ENCODE data around the gene PLEKHG3.

Gene PLEKHG3

GRCh38 chr14:64695071-64695470, 9.2 kb upstream of the PLEKHG3 start:
- TF ChIP-seq CTCF (IDR thresholded peaks at IDR 0.05; ENCODE audit: insufficient read depth, low read length, missing control alignments): no peak
- no peak for DNase-seq (ENCODE audit: low read depth, low spot score)
- H3K4me3 ChIP-seq (ENCODE audit: low read depth, low read length): no peak overlapping the region
- ChIA-PET POLR2A (interaction anchor here (1.0 kb wide), 1 partner anchor 11 kb away, joined by 3 read pairs; no protein-coding TSS in a partner anchor), CTCF (interaction anchor here (1.3 kb wide), 1 partner anchor 31 kb away, joined by 3 read pairs; no protein-coding TSS in a partner anchor)

- CTCF ChIA-PET: interaction anchor here (1.7 to 1.8 kb wide), 2 partner anchors 8 to 195 kb away, joined by 7 read pairs; no protein-coding TSS in a partner anchor
- H3K4me3 ChIP-seq (ENCODE audit: low read depth, low read length): no peak overlapping the region
- no peak for DNase-seq (ENCODE audit: low read depth, low spot score)
- TF ChIP-seq CTCF (IDR thresholded peaks at IDR 0.05; ENCODE audit: insufficient read depth, low read length, missing control alignments): no peak
- POLR2A ChIA-PET: no interaction called here
Observed at GRCh38 chr14:64696355-64696857, 7.8 kb upstream of the PLEKHG3 start.

GRCh38 chr14:64698903-64699302, 5.3 kb upstream of the PLEKHG3 start:
- no peak for TF ChIP-seq CTCF (IDR thresholded peaks at IDR 0.05; ENCODE audit: insufficient read depth, low read length, missing control alignments)
- CTCF ChIA-PET: interaction anchor here (1.3 to 2.1 kb wide), 6 partner anchors 10 to 212 kb away, joined by 3 to 7 read pairs (median 5); no protein-coding TSS in a partner anchor
- DNase-seq (ENCODE audit: low read depth, low spot score): no peak
- no peak overlapping the region for H3K4me3 ChIP-seq (ENCODE audit: low read depth, low read length)
- POLR2A ChIA-PET: interaction anchor here (1.0 kb wide), 1 partner anchor 66 kb away, joined by 4 read pairs; no protein-coding TSS in a partner anchor

GRCh38 chr14:64700290-64700689, 3.9 kb upstream of the PLEKHG3 start:
- CTCF ChIA-PET: interaction anchor here (1.1 to 2.1 kb wide), 3 partner anchors 8 to 64 kb away, joined by 3 to 7 read pairs (median 6); no protein-coding TSS in a partner anchor
- no peak for TF ChIP-seq CTCF (IDR thresholded peaks at IDR 0.05; ENCODE audit: insufficient read depth, low read length, missing control alignments)
- no peak for DNase-seq (ENCODE audit: low read depth, low spot score)
- H3K4me3 ChIP-seq (ENCODE audit: low read depth, low read length): no peak overlapping the region
- POLR2A ChIA-PET: no interaction called here

- DNase-seq (ENCODE audit: low read depth, low spot score): no peak
- no peak overlapping the region for H3K4me3 ChIP-seq (ENCODE audit: low read depth, low read length)
- no peak for TF ChIP-seq CTCF (IDR thresholded peaks at IDR 0.05; ENCODE audit: insufficient read depth, low read length, missing control alignments)
- POLR2A ChIA-PET: no interaction called here
- CTCF ChIA-PET: interaction anchor here (0.9 to 2.1 kb wide), 3 partner anchors 28 to 64 kb away, joined by 3 to 6 read pairs (median 3); no protein-coding TSS in a partner anchor
Observed at GRCh38 chr14:64700894-64701293, 3.3 kb upstream of the PLEKHG3 start.

GRCh38 chr14:64701660-64702059, 2.6 kb upstream of the PLEKHG3 start:
- no peak for TF ChIP-seq CTCF (IDR thresholded peaks at IDR 0.05; ENCODE audit: insufficient read depth, low read length, missing control alignments)
- CTCF ChIA-PET: interaction anchor here (0.9 to 2.1 kb wide), 2 partner anchors 29 to 31 kb away, joined by 3 to 6 read pairs; no protein-coding TSS in a partner anchor
- no peak for DNase-seq (ENCODE audit: low read depth, low spot score)
- POLR2A ChIA-PET: no interaction called here
- no peak overlapping the region for H3K4me3 ChIP-seq (ENCODE audit: low read depth, low read length)

Data from AG04449 (cell line).